RWPE1 (cell line): ENCODE measurements around the gene DAAM2.

ENCODE experiments used
- CTCF ChIA-PET: fragments of 350-600 bp; sonication (Branson Sonifier 250); formaldehyde crosslinking; extraction: SDS; loops from one replicate; lab custom pipeline; 2021; lab: Yijun Ruan, JAX
- POLR2A ChIA-PET: fragments of 400-600 bp; formaldehyde crosslinking; extraction: SDS; loops from one replicate; lab custom pipeline; 2020; ENCODE audit warnings: antibody characterized with exemption; ENCODE audit not compliant: low non-redundant PET; lab: Yijun Ruan, JAX
- DNase-seq: peaks from one replicate; pipeline ENCODE4 v3.0.0; 2012; ENCODE audit warnings: low spot score
- H3K27ac ChIP-seq: fragments of 450-650 bp; 2 replicates; pipeline ENCODE4 v1.5.1; 2017
- TF ChIP-seq, protein P1 (sequence below): fragments of 450-650 bp; conservative IDR thresholded peaks from 2 replicates; pipeline ENCODE4 v1.5.1; 2017; ENCODE audit warnings: low read depth, mild to moderate bottlenecking

Gene DAAM2

DNA sequence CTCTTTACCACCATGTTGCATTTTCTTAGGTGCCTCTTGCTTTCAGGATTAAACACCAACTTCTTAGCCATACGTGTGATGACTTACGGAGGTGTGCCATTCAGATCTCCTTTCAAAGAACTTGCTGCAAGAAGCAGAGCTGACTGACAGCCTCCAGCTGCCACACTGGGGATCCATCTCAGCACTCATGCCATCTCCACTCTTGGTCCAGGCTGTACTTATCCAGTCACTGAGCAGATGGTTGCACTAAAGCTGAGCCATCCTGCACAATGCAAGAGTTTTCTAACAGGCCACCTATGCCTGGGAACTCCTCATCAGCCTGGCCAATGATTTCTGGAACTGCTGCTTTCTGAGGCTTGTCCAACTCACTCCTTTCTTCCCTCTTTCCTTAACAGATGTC is 35.6 kb upstream of the DAAM2 start:
- ChIA-PET CTCF (no interaction called here), POLR2A (no interaction called here)
- DNase-seq: no peak
- no peak overlapping the region for H3K27ac ChIP-seq
- TF ChIP-seq, protein P1, sequence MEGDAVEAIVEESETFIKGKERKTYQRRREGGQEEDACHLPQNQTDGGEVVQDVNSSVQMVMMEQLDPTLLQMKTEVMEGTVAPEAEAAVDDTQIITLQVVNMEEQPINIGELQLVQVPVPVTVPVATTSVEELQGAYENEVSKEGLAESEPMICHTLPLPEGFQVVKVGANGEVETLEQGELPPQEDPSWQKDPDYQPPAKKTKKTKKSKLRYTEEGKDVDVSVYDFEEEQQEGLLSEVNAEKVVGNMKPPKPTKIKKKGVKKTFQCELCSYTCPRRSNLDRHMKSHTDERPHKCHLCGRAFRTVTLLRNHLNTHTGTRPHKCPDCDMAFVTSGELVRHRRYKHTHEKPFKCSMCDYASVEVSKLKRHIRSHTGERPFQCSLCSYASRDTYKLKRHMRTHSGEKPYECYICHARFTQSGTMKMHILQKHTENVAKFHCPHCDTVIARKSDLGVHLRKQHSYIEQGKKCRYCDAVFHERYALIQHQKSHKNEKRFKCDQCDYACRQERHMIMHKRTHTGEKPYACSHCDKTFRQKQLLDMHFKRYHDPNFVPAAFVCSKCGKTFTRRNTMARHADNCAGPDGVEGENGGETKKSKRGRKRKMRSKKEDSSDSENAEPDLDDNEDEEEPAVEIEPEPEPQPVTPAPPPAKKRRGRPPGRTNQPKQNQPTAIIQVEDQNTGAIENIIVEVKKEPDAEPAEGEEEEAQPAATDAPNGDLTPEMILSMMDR: no peak

- ChIA-PET POLR2A (no interaction called here), CTCF (interaction anchor here (0.6 kb wide), 1 partner anchor 1021 kb away, joined by 3 read pairs; no protein-coding TSS in a partner anchor)
- no peak overlapping the region for H3K27ac ChIP-seq
- TF ChIP-seq, protein P1: no peak
- no peak for DNase-seq
These were observed 33.1 kb upstream of the DAAM2 start for GRCh38 chr6:39758905-39759605.

DNA sequence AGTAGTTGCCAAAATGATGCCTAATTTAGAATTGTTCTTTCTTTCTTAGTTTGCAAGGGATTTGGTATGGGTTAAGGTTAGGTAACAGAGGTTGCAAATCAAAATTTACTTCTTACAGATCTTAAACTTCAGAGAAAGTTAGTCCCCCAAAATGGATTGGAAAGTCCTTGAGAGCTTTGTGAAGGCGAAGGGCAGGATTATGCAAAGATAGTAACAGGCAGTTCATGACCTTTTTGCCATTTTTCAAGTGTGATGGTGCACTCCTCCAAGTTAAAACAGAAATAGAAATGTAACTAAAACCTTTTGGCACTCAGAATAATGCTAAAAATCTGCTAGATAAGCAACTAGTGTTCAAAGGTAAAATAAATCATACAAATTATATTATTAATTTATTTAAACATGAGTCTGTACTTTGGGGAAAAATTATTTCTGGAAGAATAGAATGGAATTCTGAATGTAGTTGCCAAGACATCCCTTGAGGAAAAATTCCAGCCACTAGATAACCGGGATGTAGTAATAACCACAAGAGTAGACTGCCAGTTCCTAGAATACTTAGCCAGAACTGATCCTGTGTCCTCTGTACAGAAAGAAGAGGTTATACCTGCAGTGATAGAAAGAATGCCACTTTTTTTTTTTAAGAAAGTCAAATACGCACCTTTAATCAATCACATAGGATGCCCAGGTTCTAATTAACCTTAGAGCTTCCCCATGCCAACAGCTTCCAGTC is 31.8 kb upstream of the DAAM2 start:
- DNase-seq: no peak
- TF ChIP-seq, protein P1: no peak
- ChIA-PET CTCF (no interaction called here), POLR2A (no interaction called here)
- H3K27ac ChIP-seq: no peak overlapping the region

GRCh38 chr6:39765508-39766065 is 26.6 kb upstream of the DAAM2 start:
- CTCF ChIA-PET: interaction anchor here (0.5 kb wide), 1 partner anchor 469 kb away, joined by 3 read pairs; no protein-coding TSS in a partner anchor
- TF ChIP-seq, protein P1: no peak
- POLR2A ChIA-PET: no interaction called here

GRCh38 chr6:39769012-39769411 is 23.2 kb upstream of the DAAM2 start:
- TF ChIP-seq, protein P1: no peak
- no peak for DNase-seq
- CTCF ChIA-PET: no interaction called here
- no peak overlapping the region for H3K27ac ChIP-seq
- POLR2A ChIA-PET: no interaction called here

More at GRCh38 chr6:39765508-39766065, 26.6 kb upstream of the DAAM2 start:
- H3K27ac ChIP-seq: no peak overlapping the region
- DNase-seq: no peak

DNA sequence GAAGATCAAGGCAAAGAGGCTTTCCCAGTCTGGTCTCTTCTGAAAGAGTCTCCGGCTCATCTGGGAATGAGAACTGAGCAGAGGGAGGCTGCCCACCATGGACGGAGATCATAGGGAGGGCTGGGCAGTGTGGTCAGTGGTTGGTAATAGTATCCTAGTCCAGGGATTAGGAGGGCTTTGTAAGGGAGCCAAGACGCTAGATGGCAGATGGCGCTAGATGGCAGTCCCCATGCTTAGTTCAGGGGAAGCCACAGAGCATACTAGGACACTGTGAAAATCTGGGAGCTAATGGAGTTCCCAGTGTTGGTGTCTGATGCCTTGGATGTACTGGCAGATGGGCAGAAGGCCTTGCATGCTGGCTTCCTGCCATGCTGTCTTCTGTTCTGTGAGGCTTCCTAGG is 21.7 kb upstream of the DAAM2 start:
- DNase-seq: no peak
- ChIA-PET POLR2A (no interaction called here), CTCF (no interaction called here)
- H3K27ac ChIP-seq: no peak overlapping the region
- TF ChIP-seq, protein P1: no peak
